ENCODE results near the gene HNRNPA2B1.

HNRNPA2B1 gene

GRCh38 chr7:26233902-26234511 lies 33.5 kb upstream of the HNRNPA2B1 start:
- Mint-ChIP-seq H3K4me3 (no peak overlapping the region), H3K4me1 (no peaks in the 10 kb centered on the region), H3K9me3 (no peaks in the 10 kb centered on the region), H3K27me3 (ENCODE audit: low read depth) (peaks cover 8% of the 10 kb centered on the region), H3K36me3 (ENCODE audit: low read depth) (no peaks in the 10 kb centered on the region), H3K27ac (no peak overlapping the region)
- TF ChIP-seq CTCF (IDR thresholded peaks at IDR 0.05; ENCODE audit: unreplicated experiment in 3 of 3) = no peak

- Mint-ChIP-seq H3K4me1 (no peaks in the 10 kb centered on the region), H3K4me3 (no peak overlapping the region), H3K36me3 (ENCODE audit: low read depth) (no peaks in the 10 kb centered on the region), H3K9me3 (no peaks in the 10 kb centered on the region), H3K27ac (no peak overlapping the region), H3K27me3 (ENCODE audit: low read depth) (no peaks in the 10 kb centered on the region)
- TF ChIP-seq CTCF (IDR thresholded peaks at IDR 0.05; ENCODE audit: unreplicated experiment in 3 of 3) = no peak
Measured at GRCh38 chr7:26227987-26228386, 27.4 kb upstream of the HNRNPA2B1 start.

GRCh38 chr7:26224359-26224758 lies 23.8 kb upstream of the HNRNPA2B1 start:
- Mint-ChIP-seq H3K27ac (no peak overlapping the region), H3K36me3 (ENCODE audit: low read depth) (no peaks in the 10 kb centered on the region), H3K4me3 (no peak overlapping the region), H3K9me3 (no peaks in the 10 kb centered on the region), H3K27me3 (ENCODE audit: low read depth) (no peaks in the 10 kb centered on the region), H3K4me1 (no peaks in the 10 kb centered on the region)
- no peak for TF ChIP-seq CTCF (IDR thresholded peaks at IDR 0.05; ENCODE audit: unreplicated experiment in 3 of 3)

GRCh38 chr7:26216049-26216448 lies 15.5 kb upstream of the HNRNPA2B1 start:
- Mint-ChIP-seq H3K27me3 (ENCODE audit: low read depth) (no peaks in the 10 kb centered on the region), H3K27ac (no peak overlapping the region), H3K36me3 (ENCODE audit: low read depth) (peaks cover 30% of the 10 kb centered on the region), H3K4me1 (no peaks in the 10 kb centered on the region), H3K4me3 (no peak overlapping the region), H3K9me3 (no peaks in the 10 kb centered on the region)
- no peak for TF ChIP-seq CTCF (IDR thresholded peaks at IDR 0.05; ENCODE audit: unreplicated experiment in 3 of 3)

- H3K4me3 Mint-ChIP-seq = no peak overlapping the region
- no peaks in the 10 kb centered on the region for H3K9me3 Mint-ChIP-seq
- no peak overlapping the region for H3K27ac Mint-ChIP-seq
- TF ChIP-seq CTCF (IDR thresholded peaks at IDR 0.05; ENCODE audit: unreplicated experiment in 3 of 3) = no peak
- H3K36me3 Mint-ChIP-seq (ENCODE audit: low read depth) = peaks cover 50% of the 10 kb centered on the region
- H3K4me1 Mint-ChIP-seq = no peaks in the 10 kb centered on the region
- no peaks in the 10 kb centered on the region for H3K27me3 Mint-ChIP-seq (ENCODE audit: low read depth)
Measured at GRCh38 chr7:26213807-26214515, 13.4 kb upstream of the HNRNPA2B1 start.

All from nephron (organoid).